Testis (tissue), 2 donors: ENCODE data around the gene MAFB.

ENCODE experiments used
- POLR2A ChIP-seq: fragments of 450-650 bp; IDR thresholded peaks from one replicate; pipeline ENCODE4 v1.6.1; 2017; ENCODE audit warnings: antibody characterized with exemption, mild to moderate bottlenecking, moderate library complexity
- TF ChIP-seq, protein P1 (sequence below), 3 experiments: fragments of 450-650 bp in 2 of 3; fragments of 200-600 bp in 1 of 3; sonication (generic) in 1 of 3; IDR thresholded peaks; one replicate each; pipeline ENCODE4 v1.5.1; 2016 to 2019; ENCODE audit warnings: antibody characterized with exemption in 3 of 3, mild to moderate bottlenecking in 2 of 3, moderate library complexity in 1 of 3

DNA sequence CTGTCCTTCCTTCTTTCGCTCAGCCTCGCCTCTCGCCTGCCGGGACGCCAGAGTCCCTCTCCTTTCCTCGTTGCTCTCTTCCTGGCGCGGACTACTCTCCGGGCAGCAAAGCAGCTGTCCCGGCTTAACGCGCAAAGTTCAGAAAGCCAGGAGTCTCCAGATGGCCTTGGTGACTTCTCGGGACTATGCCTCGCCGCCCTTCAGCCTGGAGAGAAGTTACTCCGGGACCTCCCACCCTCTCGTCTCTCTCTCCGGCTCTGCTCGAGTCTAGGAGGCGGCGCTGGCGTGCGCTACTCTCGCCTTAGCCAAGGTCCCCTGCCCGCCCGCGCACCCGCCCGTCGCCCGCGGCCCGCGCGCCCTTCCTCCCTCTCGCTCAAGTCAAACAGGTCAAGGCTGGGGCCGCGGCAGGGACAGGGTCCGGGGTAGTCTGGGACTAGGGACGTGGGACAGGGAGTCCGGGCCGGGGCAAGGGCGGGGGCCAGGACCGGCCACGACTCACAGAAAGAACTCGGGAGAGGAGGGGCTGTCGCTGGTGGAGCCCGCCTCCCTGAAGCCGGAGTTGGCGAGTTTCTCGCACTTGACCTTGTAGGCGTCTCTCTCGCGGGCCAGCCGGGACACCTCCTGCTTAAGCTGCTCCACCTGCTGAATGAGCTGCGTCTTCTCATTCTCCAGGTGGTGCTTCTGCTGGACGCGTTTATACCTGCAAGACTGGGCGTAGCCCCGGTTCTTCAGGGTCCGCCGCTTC, 1.5 kb downstream of the MAFB start:
- TF ChIP-seq, protein P1, sequence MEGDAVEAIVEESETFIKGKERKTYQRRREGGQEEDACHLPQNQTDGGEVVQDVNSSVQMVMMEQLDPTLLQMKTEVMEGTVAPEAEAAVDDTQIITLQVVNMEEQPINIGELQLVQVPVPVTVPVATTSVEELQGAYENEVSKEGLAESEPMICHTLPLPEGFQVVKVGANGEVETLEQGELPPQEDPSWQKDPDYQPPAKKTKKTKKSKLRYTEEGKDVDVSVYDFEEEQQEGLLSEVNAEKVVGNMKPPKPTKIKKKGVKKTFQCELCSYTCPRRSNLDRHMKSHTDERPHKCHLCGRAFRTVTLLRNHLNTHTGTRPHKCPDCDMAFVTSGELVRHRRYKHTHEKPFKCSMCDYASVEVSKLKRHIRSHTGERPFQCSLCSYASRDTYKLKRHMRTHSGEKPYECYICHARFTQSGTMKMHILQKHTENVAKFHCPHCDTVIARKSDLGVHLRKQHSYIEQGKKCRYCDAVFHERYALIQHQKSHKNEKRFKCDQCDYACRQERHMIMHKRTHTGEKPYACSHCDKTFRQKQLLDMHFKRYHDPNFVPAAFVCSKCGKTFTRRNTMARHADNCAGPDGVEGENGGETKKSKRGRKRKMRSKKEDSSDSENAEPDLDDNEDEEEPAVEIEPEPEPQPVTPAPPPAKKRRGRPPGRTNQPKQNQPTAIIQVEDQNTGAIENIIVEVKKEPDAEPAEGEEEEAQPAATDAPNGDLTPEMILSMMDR (IDR thresholded peaks at IDR 0.05), result no peak
- TF ChIP-seq POLR2A, result no peak
